Parathyroid adenoma (tissue), 2 donors: Measurements from ENCODE around the gene ARSG.

Source experiments
- H2AFZ ChIP-seq: fragments of 300-600 bp; sonication (generic); one replicate; pipeline ENCODE4 v1.7.0; 2017; ENCODE audit warnings: antibody characterized with exemption, mild to moderate bottlenecking
- H3K27ac ChIP-seq: fragments of 300-600 bp; sonication (generic); one replicate; pipeline ENCODE4 v1.7.0; 2017
- H3K27me3 ChIP-seq: fragments of 300-600 bp; sonication (generic); one replicate; pipeline ENCODE4 v1.7.0; 2017; ENCODE audit warnings: low read length; ENCODE audit not compliant: control insufficient read depth, insufficient read depth
- H3K36me3 ChIP-seq: fragments of 300-600 bp; sonication (generic); one replicate; pipeline ENCODE4 v1.7.0; 2017; ENCODE audit warnings: low read length; ENCODE audit not compliant: control insufficient read depth, insufficient read depth
- H3K4me1 ChIP-seq: fragments of 300-600 bp; sonication (generic); one replicate; pipeline ENCODE4 v1.7.0; 2017; ENCODE audit warnings: control low read depth
- H3K4me2 ChIP-seq: fragments of 300-600 bp; sonication (generic); one replicate; pipeline ENCODE4 v1.7.0; 2017; ENCODE audit warnings: low read length
- H3K4me3 ChIP-seq: fragments of 300-600 bp; sonication (generic); one replicate; pipeline ENCODE4 v1.7.0; 2017; ENCODE audit warnings: low read depth, low read length
- H3K79me2 ChIP-seq: fragments of 300-600 bp; sonication (generic); one replicate; pipeline ENCODE4 v1.7.0; 2017; ENCODE audit warnings: control low read depth
- H3K9ac ChIP-seq: fragments of 300-600 bp; sonication (generic); one replicate; pipeline ENCODE4 v1.7.0; 2017; ENCODE audit warnings: mild to moderate bottlenecking
- H3K9me3 ChIP-seq: fragments of 300-600 bp; sonication (generic); one replicate; pipeline ENCODE4 v1.7.0; 2017; ENCODE audit warnings: low read length; ENCODE audit not compliant: control insufficient read depth
- TF ChIP-seq, protein P1 (sequence below): fragments of 300-600 bp; sonication (generic); IDR thresholded peaks from one replicate; pipeline ENCODE4 v1.7.0; 2017; ENCODE audit warnings: antibody characterized with exemption, mild to moderate bottlenecking
- donor health status: primary hyperparathyroidism.

ARSG gene

DNA sequence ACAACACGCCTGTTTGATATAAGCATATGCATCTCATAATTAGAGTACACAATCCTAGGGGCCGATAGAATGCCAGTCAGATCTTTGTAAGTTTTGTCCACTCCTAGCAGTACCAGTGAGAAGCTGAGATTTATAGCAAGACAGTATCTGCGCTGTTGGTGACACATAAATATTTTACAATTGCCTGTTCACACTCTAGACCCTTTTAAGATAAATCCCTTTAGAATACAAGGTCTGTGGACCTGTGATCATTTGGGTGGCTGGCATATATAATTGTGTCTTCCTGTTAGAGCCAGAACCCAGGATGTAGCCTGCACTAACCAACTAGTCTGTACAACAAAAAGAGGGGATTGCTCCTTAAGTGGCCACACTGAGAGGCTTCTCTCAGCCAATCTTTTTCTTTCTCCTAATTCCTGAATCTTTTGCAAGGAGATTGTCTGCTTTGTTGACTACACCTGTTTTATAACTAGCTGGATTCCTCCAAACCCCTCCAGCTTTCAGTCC, 91.3 kb downstream of the ARSG start:
- no peaks in the 10 kb centered on the region for H3K27me3 ChIP-seq
- H3K9me3 ChIP-seq = no peaks in the 10 kb centered on the region
- TF ChIP-seq, protein P1, sequence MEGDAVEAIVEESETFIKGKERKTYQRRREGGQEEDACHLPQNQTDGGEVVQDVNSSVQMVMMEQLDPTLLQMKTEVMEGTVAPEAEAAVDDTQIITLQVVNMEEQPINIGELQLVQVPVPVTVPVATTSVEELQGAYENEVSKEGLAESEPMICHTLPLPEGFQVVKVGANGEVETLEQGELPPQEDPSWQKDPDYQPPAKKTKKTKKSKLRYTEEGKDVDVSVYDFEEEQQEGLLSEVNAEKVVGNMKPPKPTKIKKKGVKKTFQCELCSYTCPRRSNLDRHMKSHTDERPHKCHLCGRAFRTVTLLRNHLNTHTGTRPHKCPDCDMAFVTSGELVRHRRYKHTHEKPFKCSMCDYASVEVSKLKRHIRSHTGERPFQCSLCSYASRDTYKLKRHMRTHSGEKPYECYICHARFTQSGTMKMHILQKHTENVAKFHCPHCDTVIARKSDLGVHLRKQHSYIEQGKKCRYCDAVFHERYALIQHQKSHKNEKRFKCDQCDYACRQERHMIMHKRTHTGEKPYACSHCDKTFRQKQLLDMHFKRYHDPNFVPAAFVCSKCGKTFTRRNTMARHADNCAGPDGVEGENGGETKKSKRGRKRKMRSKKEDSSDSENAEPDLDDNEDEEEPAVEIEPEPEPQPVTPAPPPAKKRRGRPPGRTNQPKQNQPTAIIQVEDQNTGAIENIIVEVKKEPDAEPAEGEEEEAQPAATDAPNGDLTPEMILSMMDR = no peak
- no peak overlapping the region for H3K27ac ChIP-seq
- no peaks in the 10 kb centered on the region for H3K79me2 ChIP-seq
- no peaks in the 10 kb centered on the region for H3K36me3 ChIP-seq
- H2AFZ ChIP-seq = no peak overlapping the region
- no peak overlapping the region for H3K4me2 ChIP-seq
- no peak overlapping the region for H3K4me3 ChIP-seq
- no peak overlapping the region for H3K9ac ChIP-seq
- H3K4me1 ChIP-seq = peaks cover 5% of the 10 kb centered on the region

DNA sequence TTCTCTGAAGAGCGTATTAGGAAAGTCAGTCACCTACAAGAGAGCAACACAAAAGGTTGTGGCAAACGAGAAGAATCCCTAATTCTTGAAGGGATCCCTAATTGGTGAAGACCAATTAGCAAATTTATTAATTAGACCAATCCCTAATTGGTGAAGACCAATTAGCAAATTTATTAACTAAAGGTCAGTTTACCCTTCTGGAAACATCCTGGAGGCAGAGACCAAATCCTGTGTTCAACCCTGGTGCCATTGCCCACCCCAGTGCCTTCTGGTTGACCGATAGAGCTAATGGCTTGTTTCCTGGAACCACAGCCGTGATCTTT, 91.8 kb downstream of the ARSG start:
- H3K79me2 ChIP-seq = no peaks in the 10 kb centered on the region
- H3K9ac ChIP-seq = no peak overlapping the region
- peaks cover 5% of the 10 kb centered on the region for H3K4me1 ChIP-seq
- H3K27ac ChIP-seq = no peak overlapping the region
- H3K4me2 ChIP-seq = no peak overlapping the region
- no peak overlapping the region for H2AFZ ChIP-seq
- TF ChIP-seq, protein P1 = no peak
- H3K36me3 ChIP-seq = no peaks in the 10 kb centered on the region
- H3K4me3 ChIP-seq = no peak overlapping the region
- H3K9me3 ChIP-seq = no peaks in the 10 kb centered on the region
- H3K27me3 ChIP-seq = no peaks in the 10 kb centered on the region

DNA sequence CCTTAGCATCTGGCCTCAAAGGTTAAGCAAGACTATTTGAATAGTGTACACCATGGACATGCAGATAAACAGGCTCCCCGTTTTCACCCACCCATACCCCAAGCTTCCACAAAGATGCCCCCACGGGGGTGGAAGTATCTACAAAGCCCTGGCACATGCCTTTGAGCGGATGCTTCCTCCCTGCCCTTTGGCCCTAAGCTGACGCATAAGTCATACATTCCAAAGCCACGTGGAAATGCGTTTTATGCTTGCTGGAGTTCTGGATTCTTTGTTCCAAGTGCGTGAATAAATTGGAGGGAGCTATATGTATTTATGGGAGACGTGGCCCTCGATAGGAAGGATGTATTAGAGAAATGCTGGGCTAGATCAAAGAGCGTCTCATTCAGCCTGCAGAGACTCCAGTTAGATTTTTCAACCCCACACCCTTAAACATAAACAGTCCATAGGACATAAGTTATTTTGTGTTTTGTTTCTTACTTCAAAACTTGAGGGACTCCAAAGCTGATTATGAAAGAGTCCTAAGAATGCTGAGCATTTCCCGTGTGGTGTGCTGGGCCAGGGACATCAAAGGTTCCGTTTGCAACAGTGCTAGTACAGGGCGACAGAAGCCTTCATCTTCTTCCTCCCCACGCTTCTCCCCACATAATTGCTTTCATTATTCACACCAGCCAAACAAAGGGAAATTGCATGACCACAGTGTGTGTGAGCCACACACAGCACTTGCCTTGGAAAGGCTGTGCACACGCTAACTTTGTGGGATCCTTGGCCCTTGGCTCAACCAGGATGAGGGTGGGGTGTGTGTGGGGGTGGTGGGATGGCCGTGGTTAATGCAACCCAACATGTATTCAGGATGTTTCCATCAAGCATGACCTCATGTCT, 92.4 kb downstream of the ARSG start:
- H3K4me2 ChIP-seq = no peak overlapping the region
- H3K9me3 ChIP-seq = no peaks in the 10 kb centered on the region
- H3K4me1 ChIP-seq = no peaks in the 10 kb centered on the region
- H3K9ac ChIP-seq = no peak overlapping the region
- H3K4me3 ChIP-seq = no peak overlapping the region
- H3K27ac ChIP-seq = no peak overlapping the region
- no peak overlapping the region for H2AFZ ChIP-seq
- TF ChIP-seq, protein P1 = no peak
- H3K36me3 ChIP-seq = no peaks in the 10 kb centered on the region
- H3K79me2 ChIP-seq = no peaks in the 10 kb centered on the region
- no peaks in the 10 kb centered on the region for H3K27me3 ChIP-seq

DNA sequence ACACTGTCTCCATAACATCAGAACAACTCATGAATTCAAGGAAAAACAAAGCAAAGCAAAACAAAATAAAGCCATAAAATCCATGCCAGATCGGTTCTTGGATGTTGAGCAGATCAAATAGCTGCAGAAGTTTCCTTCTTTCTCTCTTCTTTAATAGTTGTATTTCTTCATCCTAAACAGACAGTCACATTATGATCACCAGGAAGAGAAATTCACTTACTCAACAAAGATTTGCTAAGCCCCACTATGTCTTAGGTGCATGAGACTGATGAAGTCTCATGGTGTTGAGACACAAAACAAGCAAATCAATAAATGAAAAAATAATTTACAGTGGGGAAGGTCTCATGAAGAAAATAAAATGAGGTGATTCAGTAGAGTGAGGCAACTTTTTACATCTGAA, 93.2 kb downstream of the ARSG start:
- Histone ChIP-seq H3K4me2 (no peak overlapping the region), H2AFZ (no peak overlapping the region), H3K4me3 (no peak overlapping the region), H3K36me3 (no peaks in the 10 kb centered on the region), H3K9me3 (no peaks in the 10 kb centered on the region), H3K27me3 (no peaks in the 10 kb centered on the region), H3K79me2 (no peaks in the 10 kb centered on the region), H3K9ac (no peak overlapping the region), H3K27ac (no peak overlapping the region), H3K4me1 (no peaks in the 10 kb centered on the region)
- TF ChIP-seq, protein P1 = no peak

DNA sequence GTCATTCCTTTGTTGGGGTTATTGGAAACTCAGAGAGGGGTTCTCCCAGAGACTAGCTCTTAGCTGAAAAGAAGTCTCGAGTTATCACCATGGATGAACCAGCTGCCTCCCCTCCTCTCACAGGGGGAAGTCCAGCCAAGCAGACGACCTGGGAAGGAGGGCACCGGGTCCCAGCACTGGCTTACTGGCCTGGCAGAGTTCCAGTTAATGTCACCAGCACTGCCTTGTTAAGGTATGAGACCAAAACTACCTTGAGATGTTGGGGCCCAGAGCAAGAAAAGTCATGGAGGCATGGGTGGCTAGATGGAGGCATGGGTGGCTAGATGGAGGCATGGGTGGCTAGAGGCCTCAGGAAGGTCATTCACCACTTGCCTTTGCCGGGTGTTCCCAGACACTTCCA, 93.6 kb downstream of the ARSG start:
- no peaks in the 10 kb centered on the region for H3K9me3 ChIP-seq
- no peaks in the 10 kb centered on the region for H3K27me3 ChIP-seq
- no peak overlapping the region for H3K4me3 ChIP-seq
- no peak overlapping the region for H3K27ac ChIP-seq
- H2AFZ ChIP-seq = no peak overlapping the region
- no peaks in the 10 kb centered on the region for H3K36me3 ChIP-seq
- no peak overlapping the region for H3K9ac ChIP-seq
- H3K4me1 ChIP-seq = no peaks in the 10 kb centered on the region
- TF ChIP-seq, protein P1 = no peak
- H3K79me2 ChIP-seq = no peaks in the 10 kb centered on the region
- no peak overlapping the region for H3K4me2 ChIP-seq
